ENCODE measurements around the gene ZNF579. TPM values are rescaled to one million over a fixed set of nuclear protein-coding genes. Genes with fewer than 3 reads are reported as not detected.

The ZNF579 gene
- total and polyA plus RNA-seq, 2 of the 8 experiments (the other 6 are each of a cell fraction or from before 2014, with no cell fraction given) = 10.0 to 18.9 TPM

GRCh38 chr19:55538132-55538531, 42.5 kb downstream of the ZNF579 start (continued):
- TF ChIP-seq POLR2AphosphoS5 (IDR thresholded peaks at IDR 0.05; ENCODE audit: low read depth, low read length) (no peak), EGR1 (IDR thresholded peaks at IDR 0.05; ENCODE audit: borderline replicate concordance, low read depth, low read length) (no peak), SRF (IDR thresholded peaks at IDR 0.05; ENCODE audit: low read depth, low read length) (no peak), SP1 (IDR thresholded peaks at IDR 0.05; ENCODE audit: low read depth, low read length) (no peak), RBBP5 (IDR thresholded peaks at IDR 0.05; ENCODE audit: borderline replicate concordance, low read depth, low read length) (no peak), SP4 (IDR thresholded peaks at IDR 0.05; ENCODE audit: low read length) (no peak), RAD21 (IDR thresholded peaks at IDR 0.05 in 1 of 2, conservative IDR thresholded peaks at IDR 0.05 in 1 of 2; ENCODE audit: low read depth in 2 of 2, low read length in 2 of 2) (no peak)

Data from H1 (cell line).